GM19043 (cell line): ENCODE results near the gene SYVN1.
A peak's percentile ranks its signal among the peaks of the same experiment; 100 is the strongest.
"Not testable (repeated sequence)": the region's sequence is repeated elsewhere in the genome, so short reads cannot be mapped to it uniquely, and the experiment has no call there.

Source experiments
- ATAC-seq: cut with Tn5 transposase; IDR thresholded peaks from one replicate; pipeline ENCODE4 v1.9.1; 2021; ENCODE audit warnings: low read depth; ENCODE audit not compliant: unreplicated experiment

SYVN1 gene

GRCh38 chr11:65134240-65134951 lies at the start of gene SYVN1:
SYVN1 (minus strand) TSS chr11:65134519; CDS start chr11:65133601, 918 bp downstream.
- ATAC-seq = peak; percentile 44

GRCh38 chr11:65183201-65183891 lies 49.0 kb upstream of the SYVN1 start:
- no peak for ATAC-seq

- no peak for ATAC-seq
Measured at GRCh38 chr11:65182258-65183170, 48.2 kb upstream of the SYVN1 start.

- peak; percentile 27 for ATAC-seq
Measured at GRCh38 chr11:65181569-65182257, 47.4 kb upstream of the SYVN1 start, which contains the start of gene CAPN1. CAPN1 (plus strand) TSS chr11:65181928; CDS start chr11:65182702, 774 bp downstream.

GRCh38 chr11:65180877-65181568 lies 46.7 kb upstream of the SYVN1 start:
- peak; percentile 53 for ATAC-seq

- ATAC-seq = not testable (repeated sequence)
Measured at GRCh38 chr11:65174571-65175010, 40.3 kb upstream of the SYVN1 start.

GRCh38 chr11:65172600-65172999 lies 38.3 kb upstream of the SYVN1 start:
- no peak for ATAC-seq

GRCh38 chr11:65170058-65170534 lies 35.8 kb upstream of the SYVN1 start, which contains the start of gene SPDYC:
SPDYC (plus strand) TSS chr11:65170233; CDS start chr11:65171358, 1,125 bp downstream.
- no peak for ATAC-seq

GRCh38 chr11:65169164-65169641 lies 34.9 kb upstream of the SYVN1 start:
- ATAC-seq = no peak

GRCh38 chr11:65167656-65168055 lies 33.3 kb upstream of the SYVN1 start:
- no peak for ATAC-seq

- ATAC-seq = no peak
Measured at GRCh38 chr11:65166893-65167292, 32.6 kb upstream of the SYVN1 start.

GRCh38 chr11:65165410-65166317 lies 31.3 kb upstream of the SYVN1 start:
- ATAC-seq = no peak

GRCh38 chr11:65163684-65164083 lies 29.4 kb upstream of the SYVN1 start:
- ATAC-seq = no peak

GRCh38 chr11:65160643-65161042 lies 26.3 kb upstream of the SYVN1 start:
- ATAC-seq = no peak

- peak; percentile 45 for ATAC-seq
Measured at GRCh38 chr11:65159012-65159411, 24.7 kb upstream of the SYVN1 start.

- ATAC-seq = no peak
Measured at GRCh38 chr11:65157336-65157735, 23.0 kb upstream of the SYVN1 start.

GRCh38 chr11:65156926-65157325 lies 22.6 kb upstream of the SYVN1 start:
- no peak for ATAC-seq

GRCh38 chr11:65156256-65156655 lies 21.9 kb upstream of the SYVN1 start:
- ATAC-seq = no peak
